Measurements from ENCODE around the gene SFXN5. TPM values are rescaled to one million over a fixed set of nuclear protein-coding genes. Genes with fewer than 3 reads are reported as not detected.

The SFXN5 gene
- total RNA-seq, 1 donor from 2014 or later, result 9.8 TPM

DNA sequence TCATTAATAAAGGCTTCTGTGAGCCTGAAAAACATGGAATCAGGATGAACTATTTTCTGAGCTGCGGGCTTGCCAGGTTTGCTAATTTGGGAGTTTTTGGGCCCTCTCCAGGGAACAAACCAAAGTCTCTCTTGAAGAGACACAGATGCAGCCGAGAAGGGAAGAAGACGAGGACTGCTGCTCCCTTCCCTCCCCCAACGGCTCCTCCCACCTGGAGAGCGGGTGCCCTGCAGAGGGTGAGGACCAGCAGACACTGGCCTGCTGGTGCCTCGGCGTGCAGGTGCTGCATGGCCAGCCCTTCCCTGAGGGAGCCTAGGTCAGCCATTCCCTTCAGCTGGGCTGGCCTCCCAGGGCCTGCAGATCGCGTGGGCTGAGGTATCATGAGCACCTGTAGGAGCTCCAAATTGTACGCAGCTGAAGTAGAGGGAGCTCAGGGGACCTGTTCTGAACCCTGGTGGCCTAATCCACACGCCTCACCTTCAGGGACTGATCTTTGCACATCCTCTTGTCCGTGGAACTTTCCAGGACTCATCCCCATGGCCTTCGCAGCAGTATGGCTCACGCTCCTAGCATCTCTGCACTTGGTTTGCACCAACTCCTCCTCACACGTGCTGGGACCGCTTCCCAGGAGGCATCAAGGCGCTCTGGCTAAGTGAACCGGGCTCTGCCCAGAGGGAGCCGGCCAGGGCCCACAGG, 134.7 kb downstream of the SFXN5 start:
- Histone ChIP-seq H3K4me1 (peaks cover 10% of the 10 kb centered on the region), H3K9me3 (no peaks in the 10 kb centered on the region), H3K36me3 (no peaks in the 10 kb centered on the region), H3K4me3 (no peak overlapping the region), H3K27me3 (no peaks in the 10 kb centered on the region), H3K27ac (no peak overlapping the region)
- no peak for DNase-seq (ENCODE audit: extremely low spot score in 2 of 2)
- TF ChIP-seq, protein P1, sequence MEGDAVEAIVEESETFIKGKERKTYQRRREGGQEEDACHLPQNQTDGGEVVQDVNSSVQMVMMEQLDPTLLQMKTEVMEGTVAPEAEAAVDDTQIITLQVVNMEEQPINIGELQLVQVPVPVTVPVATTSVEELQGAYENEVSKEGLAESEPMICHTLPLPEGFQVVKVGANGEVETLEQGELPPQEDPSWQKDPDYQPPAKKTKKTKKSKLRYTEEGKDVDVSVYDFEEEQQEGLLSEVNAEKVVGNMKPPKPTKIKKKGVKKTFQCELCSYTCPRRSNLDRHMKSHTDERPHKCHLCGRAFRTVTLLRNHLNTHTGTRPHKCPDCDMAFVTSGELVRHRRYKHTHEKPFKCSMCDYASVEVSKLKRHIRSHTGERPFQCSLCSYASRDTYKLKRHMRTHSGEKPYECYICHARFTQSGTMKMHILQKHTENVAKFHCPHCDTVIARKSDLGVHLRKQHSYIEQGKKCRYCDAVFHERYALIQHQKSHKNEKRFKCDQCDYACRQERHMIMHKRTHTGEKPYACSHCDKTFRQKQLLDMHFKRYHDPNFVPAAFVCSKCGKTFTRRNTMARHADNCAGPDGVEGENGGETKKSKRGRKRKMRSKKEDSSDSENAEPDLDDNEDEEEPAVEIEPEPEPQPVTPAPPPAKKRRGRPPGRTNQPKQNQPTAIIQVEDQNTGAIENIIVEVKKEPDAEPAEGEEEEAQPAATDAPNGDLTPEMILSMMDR (IDR thresholded peaks at IDR 0.05), result no peak
- TF ChIP-seq POLR2AphosphoS5 (IDR thresholded peaks at IDR 0.05; ENCODE audit: insufficient read depth in 1 of 2, low read depth in 1 of 2) (no peak), POLR2A (IDR thresholded peaks at IDR 0.05) (no peak)
- intact Hi-C loops (cut with DNase I), result no loop called here

DNA sequence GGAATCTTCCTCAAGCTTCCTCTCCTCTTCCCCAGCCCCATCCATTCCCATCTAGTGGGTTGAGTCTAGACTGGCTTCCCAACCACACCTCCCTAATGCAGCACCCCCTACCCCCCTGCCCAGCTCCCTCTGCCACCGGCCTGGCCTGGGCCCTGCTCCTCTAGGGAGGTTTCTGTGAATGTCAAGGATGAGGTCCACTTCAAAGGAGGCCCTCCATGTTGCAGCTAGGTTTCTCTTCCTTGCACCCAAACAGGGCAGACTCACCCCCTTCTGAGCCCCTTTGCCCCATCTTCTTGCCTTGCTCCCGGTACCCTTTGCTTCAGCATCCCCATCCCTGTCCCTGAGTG, 135.9 kb downstream of the SFXN5 start:
- TF ChIP-seq POLR2AphosphoS5 (IDR thresholded peaks at IDR 0.05; ENCODE audit: insufficient read depth in 1 of 2, low read depth in 1 of 2), result no peak
- TF ChIP-seq, protein P1 (IDR thresholded peaks at IDR 0.05), result no peak
- no peak for TF ChIP-seq POLR2A (IDR thresholded peaks at IDR 0.05)
- intact Hi-C loops (cut with DNase I), result no loop called here
- Histone ChIP-seq H3K27ac (no peak overlapping the region), H3K36me3 (no peaks in the 10 kb centered on the region), H3K9me3 (no peaks in the 10 kb centered on the region), H3K27me3 (no peaks in the 10 kb centered on the region), H3K4me1 (peaks cover 10% of the 10 kb centered on the region), H3K4me3 (no peak overlapping the region)
- DNase-seq (ENCODE audit: extremely low spot score in 2 of 2), result no peak

DNA sequence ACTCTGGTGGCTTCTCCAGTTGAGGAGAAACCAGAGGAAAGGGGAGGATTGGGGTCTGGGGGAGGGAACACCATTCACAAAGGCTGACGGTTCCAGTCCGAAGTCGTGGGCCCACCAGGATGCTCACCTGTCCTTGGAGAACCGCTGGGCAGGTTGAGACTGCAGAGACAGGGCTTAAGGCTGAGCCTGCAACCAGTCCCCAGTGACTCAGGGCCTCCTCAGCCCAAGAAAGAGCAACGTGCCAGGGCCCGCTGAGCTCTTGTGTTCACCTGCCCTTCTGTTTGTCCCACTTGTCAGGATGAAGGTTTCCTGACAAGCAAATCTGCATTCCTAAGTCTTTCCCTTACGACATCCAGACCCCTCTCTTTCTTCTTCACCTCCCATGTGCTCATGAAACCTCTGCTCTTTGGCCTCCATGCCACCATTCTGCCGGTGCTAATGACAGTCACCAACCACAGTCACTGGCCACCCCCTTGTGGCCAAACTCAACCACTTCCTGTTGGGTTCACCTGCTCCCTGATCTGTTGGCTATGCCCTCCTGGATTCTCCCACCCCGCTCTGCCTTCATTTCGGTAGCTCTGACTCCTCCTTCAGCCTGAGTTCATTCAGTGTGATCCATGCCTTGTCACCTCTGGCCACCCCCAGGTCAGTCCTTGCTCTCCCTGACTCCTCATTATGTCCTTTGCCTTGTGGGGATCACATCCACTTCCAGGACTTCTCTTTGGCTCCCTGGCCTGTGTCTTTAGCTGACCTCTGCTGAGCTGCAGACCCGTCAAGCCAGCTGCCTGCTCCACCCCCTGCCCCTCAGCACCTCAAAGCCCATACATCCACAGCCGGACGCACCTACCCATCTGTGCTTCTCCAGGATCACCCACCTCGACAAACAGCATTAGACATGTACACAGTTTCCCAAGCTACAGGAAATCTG, 136.6 kb downstream of the SFXN5 start:
- Histone ChIP-seq H3K27me3 (no peaks in the 10 kb centered on the region), H3K4me3 (no peak overlapping the region), H3K9me3 (no peaks in the 10 kb centered on the region), H3K27ac (no peak overlapping the region), H3K36me3 (no peaks in the 10 kb centered on the region), H3K4me1 (peaks cover 10% of the 10 kb centered on the region)
- DNase-seq (ENCODE audit: extremely low spot score in 2 of 2), result no peak
- TF ChIP-seq POLR2AphosphoS5 (IDR thresholded peaks at IDR 0.05; ENCODE audit: insufficient read depth in 1 of 2, low read depth in 1 of 2) (no peak), POLR2A (IDR thresholded peaks at IDR 0.05) (no peak)
- TF ChIP-seq, protein P1 (IDR thresholded peaks at IDR 0.05), result no peak
- intact Hi-C loops (cut with DNase I), result no loop called here

DNA sequence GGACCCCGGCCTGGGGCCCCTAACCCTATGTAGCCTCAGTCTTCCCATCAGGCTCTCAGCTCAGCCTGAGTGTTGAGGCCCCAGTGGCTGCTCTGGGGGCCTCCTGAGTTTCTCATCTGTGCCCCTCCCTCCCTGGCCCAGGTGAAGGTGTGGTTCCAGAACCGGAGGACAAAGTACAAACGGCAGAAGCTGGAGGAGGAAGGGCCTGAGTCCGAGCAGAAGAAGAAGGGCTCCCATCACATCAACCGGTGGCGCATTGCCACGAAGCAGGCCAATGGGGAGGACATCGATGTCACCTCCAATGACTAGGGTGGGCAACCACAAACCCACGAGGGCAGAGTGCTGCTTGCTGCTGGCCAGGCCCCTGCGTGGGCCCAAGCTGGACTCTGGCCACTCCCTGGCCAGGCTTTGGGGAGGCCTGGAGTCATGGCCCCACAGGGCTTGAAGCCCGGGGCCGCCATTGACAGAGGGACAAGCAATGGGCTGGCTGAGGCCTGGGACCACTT, 137.8 kb downstream of the SFXN5 start:
- no peak overlapping the region for H3K27ac ChIP-seq
- intact Hi-C loops (cut with DNase I), result no loop called here
- no peak overlapping the region for H3K4me3 ChIP-seq
- no peaks in the 10 kb centered on the region for H3K36me3 ChIP-seq
- peaks cover 10% of the 10 kb centered on the region for H3K4me1 ChIP-seq
- DNase-seq (ENCODE audit: extremely low spot score in 2 of 2), result no peak
- H3K27me3 ChIP-seq, result no peaks in the 10 kb centered on the region
- TF ChIP-seq POLR2AphosphoS5 (IDR thresholded peaks at IDR 0.05; ENCODE audit: insufficient read depth in 1 of 2, low read depth in 1 of 2), result no peak
- no peaks in the 10 kb centered on the region for H3K9me3 ChIP-seq

DNA sequence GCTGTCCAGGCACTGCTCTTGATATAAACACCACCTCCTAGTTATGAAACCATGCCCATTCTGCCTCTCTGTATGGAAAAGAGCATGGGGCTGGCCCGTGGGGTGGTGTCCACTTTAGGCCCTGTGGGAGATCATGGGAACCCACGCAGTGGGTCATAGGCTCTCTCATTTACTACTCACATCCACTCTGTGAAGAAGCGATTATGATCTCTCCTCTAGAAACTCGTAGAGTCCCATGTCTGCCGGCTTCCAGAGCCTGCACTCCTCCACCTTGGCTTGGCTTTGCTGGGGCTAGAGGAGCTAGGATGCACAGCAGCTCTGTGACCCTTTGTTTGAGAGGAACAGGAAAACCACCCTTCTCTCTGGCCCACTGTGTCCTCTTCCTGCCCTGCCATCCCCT, 138.3 kb downstream of the SFXN5 start:
- H3K36me3 ChIP-seq, result no peaks in the 10 kb centered on the region
- no peaks in the 10 kb centered on the region for H3K9me3 ChIP-seq
- no peak overlapping the region for H3K4me3 ChIP-seq
- DNase-seq (ENCODE audit: extremely low spot score in 2 of 2), result no peak
- TF ChIP-seq, protein P1 (IDR thresholded peaks at IDR 0.05), result no peak
- H3K4me1 ChIP-seq, result peaks cover 10% of the 10 kb centered on the region
- H3K27me3 ChIP-seq, result no peaks in the 10 kb centered on the region
- no peak overlapping the region for H3K27ac ChIP-seq
- intact Hi-C loops (cut with DNase I), result no loop called here

All from vagina (tissue), 2 donors.